Stimulated activated naive CD8-positive, alpha-beta T cell treated with anti-CD3 and anti-CD28 coated beads, Interleukin-15, Interleukin-2, amounts not matched to agents 100 U/mL and 50 U/mL, for 24 hours (primary cell): ENCODE measurements around the gene ART5.
"Not testable (repeated sequence)": the region's sequence is repeated elsewhere in the genome, so short reads cannot be mapped to it uniquely, and the experiment has no call there.

ENCODE experiments used
- ATAC-seq: fragments of 150-1000 bp; cut with Tn5 transposase; one replicate; pipeline ENCODE4 v1.10.0; 2021
- DNase-seq: peaks from one replicate; pipeline ENCODE4 v3.0.0; 2021

Gene ART5

DNA sequence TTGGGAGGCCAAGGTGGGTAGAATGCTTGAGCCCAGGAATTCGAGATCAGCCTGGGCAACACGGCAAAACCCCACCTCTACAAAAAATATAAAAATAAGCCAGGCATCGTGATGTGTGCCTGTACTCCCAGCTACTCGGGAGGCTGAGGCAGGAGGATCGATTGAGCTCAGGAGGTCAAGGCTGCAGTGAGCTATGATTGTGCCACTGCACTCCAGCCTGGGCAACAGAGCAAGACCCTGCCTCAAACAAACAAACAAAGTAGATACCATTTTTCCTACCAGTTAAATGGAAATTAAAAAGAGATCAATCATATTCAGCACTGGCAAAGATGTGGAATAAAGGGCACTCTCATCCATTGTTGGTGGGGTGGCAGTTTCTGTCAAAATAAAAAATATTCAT lies 15.5 kb upstream of the ART5 start:
- ATAC-seq, DNase-seq: not testable (repeated sequence)

DNA sequence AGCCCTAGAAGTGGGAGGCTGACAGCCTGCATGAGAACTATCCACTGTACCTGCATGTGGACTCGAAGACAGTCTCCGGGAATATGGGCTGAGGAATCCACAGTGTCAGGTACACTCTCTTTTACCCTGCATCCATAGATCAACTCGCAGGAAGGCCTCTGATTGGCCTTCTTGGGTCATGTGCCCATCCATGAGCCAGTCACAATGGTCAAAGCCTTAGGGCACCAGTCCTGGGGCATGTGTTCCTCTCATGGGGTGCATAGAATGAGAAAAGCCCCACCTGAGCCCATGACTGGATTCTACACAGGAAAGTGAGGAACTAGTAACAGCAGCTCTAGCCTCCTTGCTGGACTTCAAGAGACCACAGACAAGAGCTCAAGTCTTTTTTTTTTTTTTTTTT lies 13.8 kb upstream of the ART5 start:
- DNase-seq (no peak), ATAC-seq (no peak)

- not testable (repeated sequence) for ATAC-seq, DNase-seq
These were observed 10.7 kb upstream of the ART5 start for GRCh38 chr11:3652514-3652913.

DNA sequence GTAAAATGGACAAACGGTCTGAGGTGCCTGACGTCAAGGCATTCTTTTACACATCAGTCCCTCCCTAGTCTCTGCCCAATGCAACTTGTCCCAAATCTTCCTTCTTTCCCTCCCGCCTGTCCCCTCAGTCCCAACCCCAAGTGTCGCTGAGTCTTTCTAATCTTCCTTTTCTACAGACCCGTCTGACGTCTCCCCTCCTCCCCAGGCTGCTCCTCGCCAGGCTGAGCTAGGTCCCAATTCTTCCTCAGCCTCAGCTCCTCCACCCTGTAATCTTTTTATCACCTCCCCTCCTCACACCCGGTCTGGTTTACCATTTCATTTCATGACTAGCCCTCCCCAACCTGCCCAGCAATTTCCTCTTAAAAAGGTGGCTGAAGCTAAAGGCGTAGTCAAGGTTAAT lies 7.6 kb upstream of the ART5 start:
- not testable (repeated sequence) for DNase-seq, ATAC-seq

GRCh38 chr11:3648843-3649242 lies 7.1 kb upstream of the ART5 start:
- not testable (repeated sequence) for DNase-seq, ATAC-seq

DNA sequence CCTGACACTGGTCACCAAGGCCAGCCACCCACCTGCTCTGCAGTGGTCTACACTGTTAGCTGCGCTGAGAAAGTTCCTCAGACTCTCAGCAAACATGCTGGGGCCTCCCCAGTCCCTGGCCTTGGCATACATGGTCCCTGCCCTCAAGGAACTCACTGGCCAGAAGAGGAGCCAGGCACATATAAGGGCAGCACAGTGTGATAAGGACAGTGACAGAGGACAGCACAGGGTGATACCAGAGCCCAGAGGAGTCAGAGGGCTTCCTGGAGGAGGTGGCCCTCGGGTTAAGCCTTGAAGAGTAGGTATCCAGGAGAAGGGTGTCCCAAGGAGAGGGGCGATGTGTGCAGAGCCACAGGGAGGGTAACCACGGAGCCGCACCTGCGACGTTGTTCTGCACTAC lies 3.8 kb upstream of the ART5 start:
- DNase-seq = no peak
- no peak for ATAC-seq

DNA sequence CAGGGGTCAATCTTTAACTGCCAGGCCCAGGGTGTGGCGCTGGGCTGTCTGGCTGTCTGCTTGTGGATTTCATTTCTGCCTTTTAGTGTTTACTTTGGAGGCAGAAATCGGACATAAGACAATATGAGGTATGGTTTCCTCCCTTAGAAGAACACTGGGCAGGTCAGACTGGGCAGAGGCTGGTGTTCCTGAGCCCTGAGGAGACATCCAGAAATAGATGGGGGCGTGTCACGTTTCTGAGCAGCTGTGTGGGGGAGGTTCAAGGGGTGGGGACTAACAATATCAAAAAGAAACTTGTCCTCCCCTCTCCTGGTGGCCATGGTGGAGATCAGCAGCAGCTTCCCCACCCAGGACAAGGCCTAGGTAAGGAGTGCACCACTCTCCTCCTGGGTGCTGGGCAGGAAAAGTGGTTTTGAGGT lies 3.0 kb upstream of the ART5 start, which contains the start of gene ART1:
ART1 (plus strand) TSS at position 312 of the 419 bp plus-strand sequence. CDS start 14,086 bp downstream, outside the sequence.
- ATAC-seq = no peak

GRCh38 chr11:3643102-3643546 lies 1.3 kb upstream of the ART5 start:
- DNase-seq, ATAC-seq: not testable (repeated sequence)

More for the DNA sequence above, 3.0 kb upstream of the ART5 start, which contains the start of gene ART1:
- DNase-seq = no peak

DNA sequence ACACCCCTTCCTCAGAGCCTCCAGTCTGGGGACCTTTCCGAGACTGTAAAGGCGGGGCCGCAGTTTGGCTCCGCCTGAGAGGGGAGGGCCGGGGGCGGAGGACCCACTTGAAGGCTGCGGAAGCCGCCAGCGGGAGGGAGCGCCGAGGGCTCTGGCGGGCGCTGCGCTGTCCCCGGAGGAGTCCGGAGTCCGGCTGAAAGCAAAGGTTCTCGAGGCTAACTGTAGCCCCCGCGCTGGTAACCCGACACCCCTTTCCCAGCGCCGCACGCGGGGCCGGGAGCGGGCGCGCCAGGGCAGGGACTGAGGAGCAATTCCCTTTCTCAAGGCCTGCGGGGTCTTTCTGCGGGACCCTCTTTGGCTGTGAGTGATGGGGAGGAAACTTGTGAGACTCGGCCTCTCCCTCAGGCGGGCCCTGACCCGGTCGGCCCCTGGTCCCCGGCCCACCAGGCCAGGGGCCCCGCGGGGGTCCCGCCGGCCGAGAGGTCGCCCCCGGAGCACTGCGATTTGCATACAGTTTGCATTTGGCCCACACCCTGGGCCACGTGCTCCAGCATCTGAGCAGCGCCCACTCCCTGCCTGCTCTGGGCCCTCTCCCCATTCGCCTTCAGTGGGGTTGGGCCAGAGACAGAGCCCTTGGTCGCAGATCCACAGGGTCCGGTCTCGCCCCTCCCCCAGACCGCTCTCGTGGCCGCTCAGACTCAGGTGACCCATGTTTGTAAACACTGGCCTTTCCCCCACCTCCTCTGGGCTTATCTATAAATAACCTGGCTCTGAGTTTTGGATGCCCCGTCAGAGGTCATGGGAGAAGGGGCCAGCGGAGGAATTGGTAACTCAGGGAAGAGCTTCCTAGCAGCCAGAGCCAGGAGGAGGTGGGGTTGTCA lies 519 bp upstream of the ART5 start:
- ATAC-seq = peak; percentile 90
- peak; percentile 78 for DNase-seq

DNA sequence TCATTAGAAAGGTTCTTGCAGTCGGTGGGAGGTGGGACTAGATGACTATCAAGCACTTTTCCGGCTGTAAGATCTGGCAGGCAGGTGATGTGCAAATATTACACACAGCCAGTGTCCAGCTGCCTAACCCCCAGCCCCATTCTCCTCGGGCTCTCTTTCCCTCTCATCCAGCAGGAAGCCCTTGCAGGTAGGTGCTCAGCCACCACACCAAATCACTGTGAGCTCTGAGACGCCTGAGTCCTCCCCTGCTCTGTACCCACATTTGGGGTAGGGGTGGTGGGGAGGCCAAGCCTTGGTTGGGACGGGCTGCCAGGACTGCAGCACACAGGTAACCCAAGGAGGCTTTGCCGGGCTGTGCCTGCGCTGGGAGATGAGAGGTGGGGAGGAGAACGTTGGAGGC lies 601 bp downstream of the ART5 start:
- no peak for ATAC-seq

DNA sequence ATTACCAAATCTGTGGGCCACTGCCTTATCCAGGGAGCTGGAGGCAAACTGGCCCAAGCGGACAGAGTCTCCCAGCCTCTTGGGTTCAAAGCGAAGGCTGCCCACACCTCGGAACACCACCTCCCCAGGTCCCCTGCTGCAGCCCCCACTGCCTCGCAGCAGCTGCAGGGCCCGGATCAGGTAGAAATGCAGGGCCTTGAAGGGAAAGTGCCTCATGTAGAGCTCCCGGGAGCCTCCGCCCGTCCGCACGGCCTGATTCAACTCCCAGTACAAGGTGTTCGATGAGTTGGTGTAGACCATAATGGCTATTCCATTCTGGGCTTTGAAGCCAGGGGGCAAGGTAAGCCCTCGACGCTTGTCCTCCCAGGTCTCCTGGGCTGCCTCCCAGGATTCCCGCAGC lies 2.0 kb downstream of the ART5 start:
- no peak for DNase-seq
- ATAC-seq = no peak

More for the DNA sequence above, 601 bp downstream of the ART5 start:
- DNase-seq = no peak

DNA sequence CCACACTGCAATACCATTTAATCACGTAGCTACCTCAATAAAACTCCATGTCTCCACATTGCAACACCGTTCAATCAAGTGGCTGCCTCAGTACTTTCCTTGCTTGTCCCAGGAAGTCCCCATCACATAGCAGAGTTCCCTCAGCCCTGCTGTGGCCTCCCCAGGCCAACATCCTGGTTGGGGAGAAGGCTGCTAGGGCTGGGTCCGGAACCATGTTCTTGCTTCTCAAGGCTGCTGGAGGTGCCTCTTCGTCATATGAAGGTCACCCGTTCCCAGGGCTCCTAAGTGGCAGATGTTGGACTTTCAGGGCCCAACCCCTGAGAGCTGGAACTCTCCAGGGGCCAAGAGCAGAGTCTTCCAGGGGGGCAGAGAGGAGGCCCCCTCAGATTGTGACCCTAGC lies 3.3 kb downstream of the ART5 start:
- DNase-seq = no peak
- ATAC-seq = no peak

DNA sequence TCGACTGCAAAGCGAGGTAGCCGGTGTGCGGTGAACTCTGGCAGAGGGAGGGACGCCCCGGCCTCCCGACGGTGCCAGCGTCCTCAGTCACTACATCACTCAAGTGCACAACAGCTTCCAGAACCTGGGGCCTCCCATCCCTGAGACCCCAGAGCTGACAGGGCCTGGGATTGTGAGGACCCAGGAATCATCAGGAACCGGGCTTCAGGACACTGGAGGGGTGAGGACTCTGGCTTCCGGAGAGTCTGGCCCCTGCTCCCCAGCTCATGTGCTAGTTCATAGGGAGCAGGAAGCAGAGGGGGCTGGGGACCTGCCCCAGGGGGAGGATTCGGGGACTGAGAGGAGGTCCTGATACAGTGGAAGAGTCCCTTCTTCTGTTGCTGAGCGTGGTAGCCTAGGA lies 4.6 kb downstream of the ART5 start:
- ATAC-seq (no peak), DNase-seq (no peak)

- DNase-seq = no peak
- no peak for ATAC-seq
These were observed 6.0 kb downstream of the ART5 start for GRCh38 chr11:3635641-3636375.

- ATAC-seq (no peak), DNase-seq (no peak)
These were observed 9.6 kb downstream of the ART5 start for GRCh38 chr11:3632070-3632660.

GRCh38 chr11:3631331-3631730 lies 10.5 kb downstream of the ART5 start:
- ATAC-seq = no peak
- no peak for DNase-seq

- DNase-seq (no peak), ATAC-seq (no peak)
These were observed 14.5 kb downstream of the ART5 start for GRCh38 chr11:3627291-3627690.

DNA sequence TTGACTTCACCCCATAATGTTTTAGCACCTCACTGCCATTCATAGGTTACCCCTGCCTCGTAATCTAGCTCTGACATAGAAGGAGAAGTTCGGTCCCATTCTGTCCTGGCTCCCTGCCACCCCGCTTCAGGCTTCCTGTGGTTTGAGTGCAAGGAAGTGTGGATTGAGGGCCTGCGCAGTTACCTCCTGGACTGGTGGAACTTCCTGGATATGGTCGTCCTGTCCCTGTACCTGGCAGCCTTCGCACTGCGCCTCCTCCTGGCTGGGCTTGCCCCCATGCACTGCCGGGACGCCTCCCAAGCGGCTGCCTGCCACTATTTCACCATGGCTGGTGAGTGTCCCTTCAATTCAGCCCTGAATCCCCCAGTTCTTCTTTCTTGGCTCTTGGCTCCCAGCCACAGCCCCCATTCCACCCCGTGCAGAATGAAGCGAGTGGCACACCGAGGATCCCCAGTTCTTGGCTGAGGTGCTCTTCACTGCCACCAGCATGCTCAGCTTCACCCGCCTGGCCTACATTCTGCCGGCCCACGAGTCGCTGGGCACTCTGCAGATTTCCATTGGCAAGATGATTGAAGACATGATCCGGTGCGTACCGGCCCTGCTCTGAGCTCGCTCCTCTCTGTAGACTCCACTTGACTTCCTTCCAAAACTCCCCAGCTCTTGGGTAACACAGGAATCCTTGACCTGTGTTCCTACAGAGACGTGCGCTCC lies 15.4 kb downstream of the ART5 start:
- peak; percentile 45 for ATAC-seq
- peak; percentile 13 for DNase-seq

- no peak for ATAC-seq
- no peak for DNase-seq
These were observed 17.9 kb downstream of the ART5 start for GRCh38 chr11:3623767-3624458.

- no peak for DNase-seq
- no peak for ATAC-seq
These were observed 18.7 kb downstream of the ART5 start for GRCh38 chr11:3623121-3623520.

DNA sequence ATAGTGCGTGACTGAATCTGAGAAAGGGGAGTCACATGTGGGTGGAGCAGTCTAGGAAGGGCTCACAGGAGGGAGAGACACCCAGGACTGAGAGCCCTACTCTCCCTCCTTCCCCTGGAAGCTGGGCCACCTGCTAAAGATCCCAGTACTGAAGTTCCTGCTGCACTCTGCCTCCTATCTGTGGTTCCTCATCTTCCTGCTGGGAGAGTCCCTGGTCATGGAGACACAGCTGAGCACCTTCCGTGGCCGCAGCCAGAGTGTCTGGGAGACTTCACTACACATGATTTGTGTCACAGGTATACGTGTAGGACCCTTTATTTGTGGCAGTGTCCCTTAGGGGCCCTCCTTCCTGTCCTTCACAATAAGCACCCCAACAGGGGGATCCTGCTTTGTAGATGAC lies 19.3 kb downstream of the ART5 start:
- DNase-seq (no peak), ATAC-seq (no peak)
